Hepatocyte (in vitro differentiated cells): ENCODE results near the gene ADAMTS20. TPM values are rescaled to one million over a fixed set of nuclear protein-coding genes. Genes with fewer than 3 reads are reported as not detected.

Experiments
- DNase-seq: peaks from one replicate; pipeline ENCODE4 v3.0.0-alpha.2; 2016; ENCODE audit warnings: low spot score
- H2AFZ ChIP-seq: fragments of 200-600 bp; sonication (generic); 2 replicates; pipeline ENCODE4 v1.6.0; 2016; ENCODE audit warnings: antibody characterized with exemption, mild to moderate bottlenecking
- H3K27ac ChIP-seq: fragments of 200-600 bp; sonication (generic); 2 replicates; pipeline ENCODE4 v1.5.1; 2016; ENCODE audit warnings: mild to moderate bottlenecking
- H3K27me3 ChIP-seq: fragments of 200-600 bp; sonication (generic); 2 replicates; pipeline ENCODE4 v1.6.1; 2016
- H3K36me3 ChIP-seq: fragments of 200-600 bp; sonication (generic); replicated peaks from 2 replicates; pipeline ENCODE4 v1.5.1; 2016; ENCODE audit warnings: low read depth; ENCODE audit not compliant: insufficient read depth
- H3K4me1 ChIP-seq: fragments of 200-600 bp; sonication (generic); 2 replicates; pipeline ENCODE4 v1.5.1; 2016; ENCODE audit warnings: mild to moderate bottlenecking, moderate library complexity; ENCODE audit not compliant: insufficient read depth
- H3K4me2 ChIP-seq: fragments of 200-600 bp; sonication (generic); 2 replicates; pipeline ENCODE4 v1.6.0; 2016
- H3K4me3 ChIP-seq: fragments of 200-600 bp; sonication (generic); 2 replicates; pipeline ENCODE4 v1.5.1; 2016; ENCODE audit warnings: mild to moderate bottlenecking
- H3K79me2 ChIP-seq: fragments of 200-600 bp; sonication (generic); 2 replicates; pipeline ENCODE4 v1.6.0; 2017; ENCODE audit warnings: mild to moderate bottlenecking
- H3K9me2 ChIP-seq: fragments of 200-600 bp; sonication (generic); replicated peaks from 2 replicates; pipeline ENCODE4 v1.6.0; 2017; ENCODE audit warnings: mild to moderate bottlenecking; ENCODE audit not compliant: insufficient read depth
- H3K9me3 ChIP-seq: fragments of 200-600 bp; sonication (generic); 2 replicates; pipeline ENCODE4 v1.5.1; 2016; ENCODE audit warnings: low read depth, mild to moderate bottlenecking
- H4K20me1 ChIP-seq: fragments of 200-600 bp; sonication (generic); 2 replicates; pipeline ENCODE4 v1.6.0; 2016; ENCODE audit warnings: mild to moderate bottlenecking; ENCODE audit not compliant: insufficient read depth, poor library complexity, severe bottlenecking
- CTCF ChIP-seq: fragments of 200-600 bp; sonication (generic); IDR thresholded peaks from 2 replicates; pipeline ENCODE4 v1.5.1; 2016; ENCODE audit warnings: antibody characterized with exemption, mild to moderate bottlenecking; ENCODE audit not compliant: poor library complexity
- EZH2 ChIP-seq: fragments of 200-600 bp; sonication (generic); IDR thresholded peaks from 2 replicates; pipeline ENCODE4 v1.6.1; 2016; ENCODE audit warnings: antibody characterized with exemption, mild to moderate bottlenecking, borderline replicate concordance
- EZH2phosphoT487 ChIP-seq: fragments of 200-600 bp; sonication (generic); IDR thresholded peaks from one replicate; pipeline ENCODE4 v1.6.1; 2018; ENCODE audit warnings: antibody characterized with exemption, mild to moderate bottlenecking, low read depth, moderate library complexity; ENCODE audit not compliant: unreplicated experiment, severe bottlenecking
- WGBS: methylation state at CpG from one replicate; pipeline ENCODE4 v1.1.6; 2016; ENCODE audit warnings: low lambda C conversion rate; ENCODE audit errors: missing lambda C conversion rate; 5-methylcytosine and 5-hydroxymethylcytosine counted together
- polyA plus RNA-seq: library from polyadenylated mRNA; unstranded; fragments of >200 nt; fragmentation: Nextera tagmentation; extraction: Ambion mirVana; gene quantifications from 2 replicates; pipeline ENCODE4 v1.2.1, GENCODE V29; 2016
- total RNA-seq: library from RNA; depleted of rRNA; stranded (reverse); fragments of >200 nt; gene quantifications from 2 replicates; pipeline ENCODE4 v1.2.3, GENCODE V29; 2014

The ADAMTS20 gene
- total and polyA plus RNA-seq, 2 experiments from 2014 or later = 0.47 to 1.2 TPM

DNA sequence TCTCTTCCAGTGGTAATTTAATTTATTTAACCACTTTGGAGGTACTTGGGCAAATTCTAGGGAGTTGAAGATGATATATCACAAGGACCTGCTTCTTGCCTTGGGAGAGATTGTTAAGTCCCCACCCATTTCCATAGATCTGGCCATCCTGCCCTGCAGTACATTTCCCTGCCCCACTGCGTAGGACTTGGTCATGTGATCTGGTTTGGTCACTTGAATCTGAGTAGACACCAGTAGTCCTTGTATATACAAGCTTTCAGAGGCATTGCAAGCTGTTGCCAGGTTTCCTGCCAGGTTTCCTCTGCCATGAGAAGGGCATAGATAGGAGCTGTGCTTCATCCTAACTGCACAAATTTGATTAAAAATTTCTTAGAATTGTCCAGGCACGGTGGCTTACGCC, 200.0 kb downstream of the ADAMTS20 start:
- H3K27me3 ChIP-seq = no peaks in the 10 kb centered on the region
- WGBS = 96% methylated on average over 3 of the region's 3 CpGs
- H3K4me2 ChIP-seq = no peak overlapping the region
- no peak overlapping the region for H3K4me3 ChIP-seq
- H3K27ac ChIP-seq = no peak overlapping the region
- no peaks in the 10 kb centered on the region for H3K36me3 ChIP-seq
- no peaks in the 10 kb centered on the region for H3K9me2 ChIP-seq
- DNase-seq = no peak
- no peaks in the 10 kb centered on the region for H3K79me2 ChIP-seq
- H4K20me1 ChIP-seq = no peaks in the 10 kb centered on the region
- no peaks in the 10 kb centered on the region for H3K9me3 ChIP-seq
- H2AFZ ChIP-seq = no peak overlapping the region
- TF ChIP-seq CTCF = no peak
- H3K4me1 ChIP-seq = no peaks in the 10 kb centered on the region

DNA sequence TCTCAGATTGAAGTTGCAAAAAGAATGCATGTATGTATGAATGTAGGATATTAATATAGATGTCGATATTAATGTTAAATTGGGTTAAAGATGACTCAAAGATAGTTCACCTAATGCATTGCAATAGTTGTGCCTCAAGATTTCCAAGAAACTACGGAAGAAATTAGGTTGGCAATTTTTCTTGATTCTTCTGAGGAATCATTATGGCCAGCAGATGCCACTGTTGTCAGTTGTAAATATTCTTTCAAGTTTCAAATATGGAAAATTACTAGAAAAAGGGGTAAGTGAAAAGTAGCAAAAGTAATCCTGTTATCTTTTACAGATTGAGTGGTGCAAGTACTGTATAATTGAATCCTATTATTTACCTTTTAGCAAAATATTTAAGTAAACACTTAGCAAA, 202.1 kb downstream of the ADAMTS20 start:
- peak; percentile 14 for DNase-seq
- no peaks in the 10 kb centered on the region for H3K36me3 ChIP-seq
- no peaks in the 10 kb centered on the region for H4K20me1 ChIP-seq
- H2AFZ ChIP-seq = no peak overlapping the region
- H3K27ac ChIP-seq = no peak overlapping the region
- H3K4me2 ChIP-seq = no peak overlapping the region
- no peaks in the 10 kb centered on the region for H3K79me2 ChIP-seq
- 74% methylated on average over 2 of the region's 2 CpGs for WGBS
- no peaks in the 10 kb centered on the region for H3K9me3 ChIP-seq
- no peaks in the 10 kb centered on the region for H3K4me1 ChIP-seq
- H3K9me2 ChIP-seq = no peaks in the 10 kb centered on the region
- H3K4me3 ChIP-seq = no peak overlapping the region
- H3K27me3 ChIP-seq = no peaks in the 10 kb centered on the region
- no peak for TF ChIP-seq EZH2phosphoT487
- TF ChIP-seq EZH2 = no peak
- TF ChIP-seq CTCF = peak; percentile 51

GRCh38 chr12:43348221-43348620, 203.8 kb downstream of the ADAMTS20 start:
- Histone ChIP-seq H3K79me2 (no peaks in the 10 kb centered on the region), H3K27ac (no peak overlapping the region), H3K4me1 (no peaks in the 10 kb centered on the region), H3K36me3 (no peaks in the 10 kb centered on the region), H3K4me2 (no peak overlapping the region), H3K4me3 (no peak overlapping the region), H3K27me3 (no peaks in the 10 kb centered on the region), H3K9me2 (no peaks in the 10 kb centered on the region), H4K20me1 (no peaks in the 10 kb centered on the region), H2AFZ (no peak overlapping the region), H3K9me3 (no peaks in the 10 kb centered on the region)
- WGBS = 94% methylated on average over 3 of the region's 3 CpGs
- TF ChIP-seq EZH2 (no peak), EZH2phosphoT487 (no peak), CTCF (no peak)
- DNase-seq = no peak

DNA sequence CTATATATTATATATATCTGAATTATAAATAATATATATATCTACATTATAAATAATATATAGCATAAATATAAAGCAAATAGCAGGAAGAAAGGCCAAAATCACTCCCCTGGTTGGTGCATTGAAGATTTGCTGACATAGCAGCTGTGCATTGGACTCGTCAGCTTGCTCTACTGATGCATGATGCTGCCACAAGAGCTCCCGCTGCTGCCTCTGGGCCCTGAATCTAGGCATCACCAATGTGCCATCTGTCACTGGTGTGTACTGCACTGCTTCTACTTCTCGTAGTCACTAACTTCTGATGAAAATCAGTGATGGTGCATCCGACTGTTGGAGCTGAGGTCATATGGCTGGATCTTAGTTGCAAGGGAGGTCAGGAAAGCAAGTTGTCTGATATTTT, 205.0 kb downstream of the ADAMTS20 start:
- Histone ChIP-seq H3K4me1 (no peaks in the 10 kb centered on the region), H3K79me2 (no peaks in the 10 kb centered on the region), H3K9me3 (no peaks in the 10 kb centered on the region), H3K36me3 (no peaks in the 10 kb centered on the region), H2AFZ (no peak overlapping the region), H3K4me3 (no peak overlapping the region), H3K27ac (no peak overlapping the region), H3K4me2 (no peak overlapping the region), H3K27me3 (no peaks in the 10 kb centered on the region), H3K9me2 (no peaks in the 10 kb centered on the region), H4K20me1 (no peaks in the 10 kb centered on the region)
- DNase-seq = no peak
- TF ChIP-seq EZH2phosphoT487 (no peak), EZH2 (no peak), CTCF (no peak)
- 94% methylated on average over 4 of the region's 4 CpGs for WGBS
